Subcutaneous abdominal adipose tissue (tissue), 5 donors: Measurements from ENCODE around the gene AP4M1.

Experiments
- H3K27ac ChIP-seq: one replicate; pipeline ENCODE4 v1.7.0; 2013; ENCODE audit warnings: low read depth, mild to moderate bottlenecking, inconsistent platforms, low read length, moderate library complexity
- H3K27me3 ChIP-seq, 5 donors: one replicate each; pipeline ENCODE4 v1.7.0; 2013; ENCODE audit warnings: low read length in 5 of 5, inconsistent platforms in 1 of 5; ENCODE audit not compliant: control insufficient read depth in 5 of 5, insufficient read depth in 4 of 5
- H3K36me3 ChIP-seq, 5 donors: one replicate each; pipeline ENCODE4 v1.7.0; 2013; ENCODE audit warnings: low read length in 5 of 5; ENCODE audit not compliant: control insufficient read depth in 5 of 5, insufficient read depth in 5 of 5
- H3K4me1 ChIP-seq, 5 donors: one replicate each; pipeline ENCODE4 v1.7.0; 2013; ENCODE audit warnings: low read length in 5 of 5, mild to moderate bottlenecking in 3 of 5, moderate library complexity in 1 of 5; ENCODE audit not compliant: control insufficient read depth in 5 of 5, insufficient read depth in 5 of 5
- H3K4me3 ChIP-seq, 5 donors: one replicate each; pipeline ENCODE4 v1.7.0; 2013; ENCODE audit warnings: low read length in 5 of 5, low read depth in 1 of 5
- H3K9ac ChIP-seq, 5 donors: one replicate each; pipeline ENCODE4 v1.7.0; 2013; ENCODE audit warnings: low read length in 5 of 5, mild to moderate bottlenecking in 4 of 5, moderate library complexity in 3 of 5
- H3K9me3 ChIP-seq, 5 donors: one replicate each; pipeline ENCODE4 v1.7.0; 2013; ENCODE audit warnings: low read length in 5 of 5; ENCODE audit not compliant: control insufficient read depth in 5 of 5
- donor health status: healthy.
- donor health status: healthy.
- donor health status: healthy.
- donor health status: healthy.
- donor health status: healthy.

The AP4M1 gene

GRCh38 chr7:100119072-100119969 lies 17.9 kb downstream of the AP4M1 start, which contains the start of the genes CNPY4 and TAF6:
Gene CNPY4 (plus strand): TSS chr7:100119634. CDS start chr7:100119745, 111 bp downstream.
Gene TAF6 (minus strand): TSS chr7:100119358. CDS start chr7:100114209, 5,149 bp downstream.
- no peaks in the 10 kb centered on the region for H3K9me3 ChIP-seq
- H3K4me3 ChIP-seq = peak within 1 kb of the TSS; percentile 86 to 99 (median 93)
- H3K9ac ChIP-seq = peak within 1 kb of the TSS; percentile 73 to 86 (median 84)
- H3K36me3 ChIP-seq = peaks cover 0 to 4% (median 3%) of the 10 kb centered on the region in 5 donors
- peak within 1 kb of the TSS; percentile 97 for H3K27ac ChIP-seq
- peaks cover 4 to 27% (median 22%) of the 10 kb centered on the region in 5 donors for H3K4me1 ChIP-seq
- no peaks in the 10 kb centered on the region for H3K27me3 ChIP-seq

DNA sequence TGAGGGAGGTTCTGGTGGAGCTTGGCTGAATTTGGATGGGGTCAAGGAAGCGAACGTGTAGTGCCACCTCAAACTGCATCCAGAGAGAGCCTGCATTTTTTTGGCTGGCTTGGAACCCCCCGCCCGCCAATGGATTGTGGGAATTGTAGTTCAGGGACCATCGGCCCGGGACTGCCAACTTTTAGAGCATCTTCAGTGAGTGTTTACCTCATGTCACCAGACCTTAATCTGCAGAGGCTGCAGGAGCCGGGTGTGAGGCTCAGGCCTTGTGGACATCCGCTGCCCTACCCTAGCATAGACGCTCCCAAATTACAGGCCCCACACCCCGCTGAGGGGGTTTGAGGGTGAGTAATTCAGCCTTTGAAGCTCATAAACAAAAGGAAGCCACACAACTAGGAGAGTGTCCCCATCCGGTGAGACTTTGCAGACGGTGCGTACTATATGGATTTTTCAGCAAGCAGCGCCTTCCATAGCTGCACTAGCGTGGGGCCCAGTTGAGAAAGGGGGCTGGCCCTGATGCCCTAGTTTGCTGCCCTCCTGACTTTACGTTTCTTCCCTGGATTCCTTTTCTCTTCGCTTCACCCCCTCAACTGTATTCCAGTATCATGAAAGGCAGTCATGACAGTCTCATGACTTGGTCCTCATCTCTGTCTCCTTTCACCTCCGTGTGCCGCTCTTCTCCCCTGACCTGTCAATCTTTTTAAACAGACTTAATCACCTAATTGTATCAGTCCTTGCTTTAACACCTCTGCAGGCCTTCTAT lies 18.7 kb downstream of the AP4M1 start:
- Histone ChIP-seq H3K36me3 (peaks cover 0 to 4% (median 3%) of the 10 kb centered on the region in 5 donors), H3K27ac (peak overlapping the region; percentile 97), H3K4me1 (peaks cover 4 to 34% (median 27%) of the 10 kb centered on the region in 5 donors), H3K9me3 (no peaks in the 10 kb centered on the region), H3K4me3 (peak overlapping the region; percentile 86 to 98 (median 93)), H3K27me3 (no peaks in the 10 kb centered on the region), H3K9ac (peak overlapping the region; percentile 56 to 86 (median 84))

GRCh38 chr7:100120733-100121036 lies 19.2 kb downstream of the AP4M1 start:
- Histone ChIP-seq H3K9ac (peak overlapping the region in 1 of 5 donors; percentile 75), H3K4me3 (peak overlapping the region in 2 of 5 donors; percentile 86 to 93), H3K4me1 (peaks cover 4 to 39% (median 27%) of the 10 kb centered on the region in 5 donors), H3K27me3 (no peaks in the 10 kb centered on the region), H3K9me3 (no peaks in the 10 kb centered on the region), H3K27ac (no peak overlapping the region), H3K36me3 (peaks cover 0 to 5% (median 3%) of the 10 kb centered on the region in 5 donors)

- no peaks in the 10 kb centered on the region for H3K27me3 ChIP-seq
- H3K27ac ChIP-seq = no peak overlapping the region
- no peak overlapping the region for H3K9ac ChIP-seq
- H3K4me1 ChIP-seq = peaks cover 4 to 46% (median 34%) of the 10 kb centered on the region in 5 donors
- H3K9me3 ChIP-seq = no peaks in the 10 kb centered on the region
- H3K4me3 ChIP-seq = no peak overlapping the region
- H3K36me3 ChIP-seq = peaks cover 0 to 5% (median 3%) of the 10 kb centered on the region in 5 donors
Observed at GRCh38 chr7:100122067-100122466, 20.6 kb downstream of the AP4M1 start.

DNA sequence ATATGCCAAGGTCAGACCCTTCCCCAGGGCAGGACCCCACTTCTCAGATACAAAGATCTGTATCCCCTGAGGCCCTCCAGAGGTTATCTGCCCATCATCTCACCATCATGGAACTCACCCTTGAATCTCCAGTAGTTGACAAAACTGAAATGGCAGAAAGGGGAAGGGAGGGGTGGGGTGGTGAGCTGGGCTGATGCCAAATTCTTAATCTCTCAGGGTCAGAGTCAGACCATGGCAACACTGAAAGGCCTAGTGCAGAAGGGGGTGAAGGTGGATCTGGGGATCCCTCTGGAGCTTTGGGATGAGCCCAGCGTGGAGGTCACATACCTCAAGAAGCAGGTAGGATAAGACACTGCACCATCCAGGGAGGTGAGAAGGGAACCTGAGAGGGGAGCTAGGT lies 21.1 kb downstream of the AP4M1 start:
- Histone ChIP-seq H3K4me1 (peaks cover 4 to 51% (median 35%) of the 10 kb centered on the region in 5 donors), H3K27ac (no peak overlapping the region), H3K9me3 (no peaks in the 10 kb centered on the region), H3K36me3 (peaks cover 0 to 5% (median 3%) of the 10 kb centered on the region in 5 donors), H3K4me3 (no peak overlapping the region), H3K9ac (no peak overlapping the region), H3K27me3 (no peaks in the 10 kb centered on the region)

DNA sequence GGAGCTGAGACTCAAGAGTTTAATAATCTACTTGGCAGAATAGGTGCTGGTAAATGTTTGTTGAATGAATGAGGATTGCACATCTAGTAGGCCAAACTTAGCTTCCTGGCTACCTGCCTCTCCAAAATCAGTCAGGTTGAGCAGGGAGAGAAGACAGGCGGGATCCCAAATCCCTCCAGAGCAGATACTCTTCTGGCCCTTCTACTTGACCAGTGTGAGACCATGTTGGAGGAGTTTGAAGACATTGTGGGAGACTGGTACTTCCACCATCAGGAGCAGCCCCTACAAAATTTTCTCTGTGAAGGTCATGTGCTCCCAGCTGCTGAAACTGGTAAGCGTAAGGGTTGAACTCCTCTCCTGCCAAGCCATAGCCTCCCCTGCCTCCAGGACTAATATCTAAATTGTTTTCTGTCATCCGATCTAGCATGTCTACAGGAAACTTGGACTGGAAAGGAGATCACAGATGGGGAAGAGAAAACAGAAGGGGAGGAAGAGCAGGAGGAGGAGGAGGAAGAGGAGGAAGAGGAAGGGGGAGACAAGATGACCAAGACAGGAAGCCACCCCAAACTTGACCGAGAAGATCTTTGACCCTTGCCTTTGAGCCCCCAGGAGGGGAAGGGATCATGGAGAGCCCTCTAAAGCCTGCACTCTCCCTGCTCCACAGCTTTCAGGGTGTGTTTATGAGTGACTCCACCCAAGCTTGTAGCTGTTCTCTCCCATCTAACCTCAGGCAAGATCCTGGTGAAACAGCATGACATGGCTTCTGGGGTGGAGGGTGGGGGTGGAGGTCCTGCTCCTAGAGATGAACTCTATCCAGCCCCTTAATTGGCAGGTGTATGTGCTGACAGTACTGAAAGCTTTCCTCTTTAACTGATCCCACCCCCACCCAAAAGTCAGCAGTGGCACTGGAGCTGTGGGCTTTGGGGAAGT lies 23.1 kb downstream of the AP4M1 start:
- Histone ChIP-seq H3K4me3 (no peak overlapping the region), H3K9me3 (no peaks in the 10 kb centered on the region), H3K4me1 (peaks cover 5 to 50% (median 38%) of the 10 kb centered on the region in 5 donors), H3K9ac (no peak overlapping the region), H3K27me3 (no peaks in the 10 kb centered on the region), H3K36me3 (peaks cover 0 to 5% (median 3%) of the 10 kb centered on the region in 5 donors), H3K27ac (no peak overlapping the region)

- Histone ChIP-seq H3K4me3 (peak overlapping the region; percentile 81 to 96 (median 92)), H3K4me1 (peaks cover 2 to 41% (median 29%) of the 10 kb centered on the region in 5 donors), H3K27me3 (no peaks in the 10 kb centered on the region), H3K36me3 (peaks cover 0 to 5% (median 3%) of the 10 kb centered on the region in 5 donors), H3K9ac (peak overlapping the region; percentile 30 to 94 (median 91)), H3K27ac (peak overlapping the region; percentile 81), H3K9me3 (no peaks in the 10 kb centered on the region)
Observed at GRCh38 chr7:100126239-100126930, 24.9 kb downstream of the AP4M1 start.

- Histone ChIP-seq H3K4me3 (peak within 1 kb of the TSS; percentile 81 to 96 (median 92)), H3K27me3 (no peaks in the 10 kb centered on the region), H3K4me1 (peaks cover 2 to 41% (median 29%) of the 10 kb centered on the region in 5 donors), H3K9me3 (no peaks in the 10 kb centered on the region), H3K9ac (peak within 1 kb of the TSS; percentile 30 to 94 (median 91)), H3K27ac (peak within 1 kb of the TSS; percentile 81), H3K36me3 (peaks cover 0 to 5% (median 3%) of the 10 kb centered on the region in 5 donors)
Observed at GRCh38 chr7:100126931-100127865, 25.8 kb downstream of the AP4M1 start, which contains the start of gene MBLAC1. Gene MBLAC1 (plus strand): TSS chr7:100126967. CDS start chr7:100127396, 429 bp downstream.
